DND-41 (cell line): ENCODE results near the gene MAPK10.

Experiments
- CTCF ChIP-seq: IDR thresholded peaks from 2 replicates; pipeline ENCODE4 v1.5.1; 2012; ENCODE audit warnings: borderline replicate concordance, low read length, moderate library complexity, mild to moderate bottlenecking; ENCODE audit not compliant: poor library complexity, severe bottlenecking; ENCODE audit errors: extremely low read depth
- EZH2 ChIP-seq: IDR thresholded peaks from 3 replicates; pipeline ENCODE4 v1.6.1; 2012; ENCODE audit warnings: borderline replicate concordance, low read depth, mild to moderate bottlenecking, moderate library complexity, low read length, inconsistent platforms; ENCODE audit not compliant: severe bottlenecking

- TF ChIP-seq CTCF: no peak
- no peak for TF ChIP-seq EZH2
Measured at GRCh38 chr4:85952528-85952927, 407.3 kb downstream of the MAPK10 start.
